WERI-Rb-1 (cell line): Measurements from ENCODE around the gene TMEM127.
"Not testable (repeated sequence)": the region's sequence is repeated elsewhere in the genome, so short reads cannot be mapped to it uniquely, and the experiment has no call there.

Experiments used
- DNase-seq: peaks from one replicate; pipeline ENCODE4 v3.0.0-alpha.2; 2020
- H3K27ac ChIP-seq: fragments of 250-450 bp; sonication (Bioruptor Pico); 2 replicates; pipeline ENCODE4 v1.5.1; 2020; ENCODE audit warnings: mild to moderate bottlenecking, moderate library complexity
- H3K27me3 ChIP-seq: fragments of 250-450 bp; sonication (Bioruptor Pico); 2 replicates; pipeline ENCODE4 v1.5.1; 2021; ENCODE audit warnings: mild to moderate bottlenecking, low read depth, moderate library complexity; ENCODE audit not compliant: insufficient read depth, severe bottlenecking
- H3K36me3 ChIP-seq: fragments of 250-450 bp; sonication (Bioruptor Pico); 2 replicates; pipeline ENCODE4 v1.5.1; 2020; ENCODE audit warnings: mild to moderate bottlenecking, moderate library complexity
- H3K4me3 ChIP-seq: 2 replicates; pipeline ENCODE4 v1.5.1; 2011; ENCODE audit warnings: low read depth, mild to moderate bottlenecking, control low read depth, low read length
- H3K9me3 ChIP-seq: fragments of 250-450 bp; sonication (Bioruptor Pico); 2 replicates; pipeline ENCODE4 v1.5.1; 2021; ENCODE audit warnings: mild to moderate bottlenecking, moderate library complexity; ENCODE audit not compliant: severe bottlenecking
- CTCF ChIP-seq: IDR thresholded peaks from 2 replicates; pipeline ENCODE4 v1.5.1; 2011; ENCODE audit warnings: low read depth, mild to moderate bottlenecking, control low read depth, inconsistent platforms, low read length

The TMEM127 gene

GRCh38 chr2:96305091-96305978, 39.5 kb upstream of the TMEM127 start, which contains the start of gene SNRNP200:
SNRNP200 (minus strand) TSS chr2:96305546; CDS start chr2:96305437, 109 bp downstream.
- DNase-seq, result peak; percentile 89
- Histone ChIP-seq H3K4me3 (peak within 1 kb of the TSS; percentile 95), H3K27ac (peak within 1 kb of the TSS; percentile 94), H3K27me3 (no peaks in the 10 kb centered on the region), H3K9me3 (no peaks in the 10 kb centered on the region), H3K36me3 (peaks cover 52% of the 10 kb centered on the region)
- no peak for TF ChIP-seq CTCF

GRCh38 chr2:96304606-96305005, 38.8 kb upstream of the TMEM127 start:
- Histone ChIP-seq H3K27ac (peak overlapping the region; percentile 94), H3K4me3 (peak overlapping the region; percentile 95), H3K27me3 (no peaks in the 10 kb centered on the region), H3K9me3 (no peaks in the 10 kb centered on the region), H3K36me3 (peaks cover 60% of the 10 kb centered on the region)
- DNase-seq, result no peak
- no peak for TF ChIP-seq CTCF

- Histone ChIP-seq H3K4me3 (no peak overlapping the region), H3K9me3 (no peaks in the 10 kb centered on the region), H3K27ac (no peak overlapping the region), H3K27me3 (no peaks in the 10 kb centered on the region), H3K36me3 (peaks cover 84% of the 10 kb centered on the region)
- no peak for DNase-seq
- no peak for TF ChIP-seq CTCF
Observed at GRCh38 chr2:96301865-96302264, 36.1 kb upstream of the TMEM127 start.

GRCh38 chr2:96296925-96297324, 31.1 kb upstream of the TMEM127 start:
- H3K9me3 ChIP-seq, result no peaks in the 10 kb centered on the region
- H3K27me3 ChIP-seq, result no peaks in the 10 kb centered on the region
- H3K36me3 ChIP-seq, result peaks cover 99% of the 10 kb centered on the region
- H3K27ac ChIP-seq, result no peak overlapping the region
- H3K4me3 ChIP-seq, result no peak overlapping the region
- DNase-seq, result no peak
- TF ChIP-seq CTCF, result no peak

GRCh38 chr2:96294271-96294670, 28.5 kb upstream of the TMEM127 start:
- not testable (repeated sequence) for H3K27ac ChIP-seq, DNase-seq, H3K9me3 ChIP-seq, H3K27me3 ChIP-seq, H3K4me3 ChIP-seq
- peaks cover 99% of the 10 kb centered on the region for H3K36me3 ChIP-seq

GRCh38 chr2:96291751-96292150, 26.0 kb upstream of the TMEM127 start:
- Histone ChIP-seq H3K9me3 (no peaks in the 10 kb centered on the region), H3K4me3 (no peak overlapping the region), H3K36me3 (peaks cover 99% of the 10 kb centered on the region), H3K27me3 (no peaks in the 10 kb centered on the region), H3K27ac (no peak overlapping the region)
- DNase-seq, result no peak
- no peak for TF ChIP-seq CTCF
